CD4-positive, alpha-beta memory T cell (primary cell): ENCODE data around the gene HGS. TPM values are rescaled to one million over a fixed set of nuclear protein-coding genes. Genes with fewer than 3 reads are reported as not detected.

Experiments used
- CTCF ChIA-PET: fragments of 350-600 bp; sonication (Branson Sonifier 250); formaldehyde crosslinking; loops from one replicate; lab custom pipeline; 2021; ENCODE audit warnings: inconsistent platforms; ENCODE audit not compliant: partially characterized antibody; lab: Charles Lee
- POLR2A ChIA-PET: fragments of 350-600 bp; sonication (Branson Sonifier 250); formaldehyde crosslinking; loops from one replicate; lab custom pipeline; 2021; ENCODE audit not compliant: partially characterized antibody; lab: Charles Lee
- DNase-seq, 5 donors: peaks; one replicate each; pipeline versions ENCODE4 v3.0.0 to v3.0.0-alpha.2; 2020 to 2022; ENCODE audit warnings: mixed read lengths in 1 of 5
- H3K27ac ChIP-seq: one replicate; pipeline ENCODE4 v1.7.0; 2013; ENCODE audit warnings: low read depth, low read length
- H3K27me3 ChIP-seq: 2 replicates; pipeline ENCODE4 v1.7.0; 2013; ENCODE audit warnings: mild to moderate bottlenecking, low read length, moderate library complexity; ENCODE audit not compliant: insufficient read depth
- H3K36me3 ChIP-seq: 2 replicates; pipeline ENCODE4 v1.7.0; 2013; ENCODE audit warnings: mild to moderate bottlenecking, low read length, moderate library complexity; ENCODE audit not compliant: insufficient read depth
- H3K4me1 ChIP-seq: 2 replicates; pipeline ENCODE4 v1.7.0; 2013; ENCODE audit warnings: mild to moderate bottlenecking, low read length, moderate library complexity; ENCODE audit not compliant: insufficient read depth
- H3K4me3 ChIP-seq, 2 donors: one replicate each; pipeline ENCODE4 v1.7.0; 2013; ENCODE audit warnings: low read length in 2 of 2, mild to moderate bottlenecking in 1 of 2
- H3K9me3 ChIP-seq, 2 donors: one replicate each; pipeline ENCODE4 v1.7.0; 2013; ENCODE audit warnings: low read length in 2 of 2, control low read depth in 1 of 2; ENCODE audit not compliant: control insufficient read depth in 1 of 2
- H3K27ac Mint-ChIP-seq, 7 donors: one replicate each; pipeline ENCODE4 v1.8.0; 2020 to 2021; ENCODE audit warnings: mixed read lengths in 7 of 7, mild to moderate bottlenecking in 6 of 7, inconsistent platforms in 3 of 7, moderate library complexity in 3 of 7
- H3K27me3 Mint-ChIP-seq, 2 donors: one replicate each; pipeline ENCODE4 v1.8.0; 2020 to 2021; ENCODE audit warnings: mixed read lengths in 2 of 2
- H3K36me3 Mint-ChIP-seq, 2 donors: one replicate each; pipeline ENCODE4 v1.8.0; 2020 to 2021; ENCODE audit warnings: mixed read lengths in 2 of 2, inconsistent platforms in 1 of 2, mild to moderate bottlenecking in 1 of 2
- H3K4me1 Mint-ChIP-seq, 4 donors: one replicate each; pipeline ENCODE4 v1.8.0; 2020 to 2021; ENCODE audit warnings: mixed read lengths in 4 of 4, mild to moderate bottlenecking in 1 of 4
- H3K4me3 Mint-ChIP-seq, 8 donors: one replicate each; pipeline ENCODE4 v1.8.0; 2020 to 2021; ENCODE audit warnings: mixed read lengths in 8 of 8, mild to moderate bottlenecking in 7 of 8, moderate library complexity in 6 of 8, inconsistent platforms in 3 of 8
- H3K9me3 Mint-ChIP-seq, 8 donors: one replicate each; pipeline ENCODE4 v1.8.0; 2020 to 2021; ENCODE audit warnings: mixed read lengths in 8 of 8, mild to moderate bottlenecking in 5 of 8, inconsistent platforms in 3 of 8, moderate library complexity in 1 of 8
- intact Hi-C: fragments of 100-400 bp; cut with micrococcal nuclease; formaldehyde crosslinking; loops from one replicate; pipeline ENCODE4 v1.15.1; 2023
- polyA plus RNA-seq, 2 donors: library from polyadenylated mRNA; unstranded; fragments of 300-500 nt; fragmentation: Illumina TruSeq; gene quantifications; one replicate each; pipeline ENCODE4 v1.2.3, GENCODE V29; 2021
- total RNA-seq, 2 experiments: library from RNA; stranded (reverse); gene quantifications; one replicate each; pipeline ENCODE4 v1.2.3, GENCODE V29; 2021

HGS gene
- total and polyA plus RNA-seq, 4 experiments from 2014 or later: 18.9 to 206 (median 114) TPM

DNA sequence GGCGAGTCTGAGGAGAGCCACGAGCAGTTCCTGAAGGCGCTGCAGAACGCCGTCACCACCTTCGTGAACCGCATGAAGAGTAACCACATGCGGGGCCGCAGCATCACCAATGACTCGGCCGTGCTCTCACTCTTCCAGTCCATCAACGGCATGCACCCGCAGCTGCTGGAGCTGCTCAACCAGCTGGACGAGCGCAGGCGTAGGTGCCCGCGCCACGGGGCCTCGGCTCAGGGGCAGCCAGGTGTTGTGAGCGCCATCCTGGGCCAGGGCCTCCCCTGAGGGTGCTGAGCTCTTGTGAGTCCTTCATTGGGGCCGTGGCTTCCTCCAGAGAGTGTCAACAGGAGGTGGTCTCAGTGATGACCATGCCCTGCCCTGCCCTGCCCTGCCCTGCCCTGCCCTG lies 12.0 kb downstream of the HGS start:
- no peak for DNase-seq
- POLR2A ChIA-PET: interaction anchor here (0.8 to 1.7 kb wide), 5 partner anchors 8 to 19 kb away, joined by 3 to 12 read pairs (median 4); partner anchors contain the start of genes ARL16 and HGS
- Histone ChIP-seq H3K4me3 (no peak overlapping the region), H3K9me3 (no peaks in the 10 kb centered on the region), H3K4me1 (peaks cover 1% of the 10 kb centered on the region), H3K36me3 (peaks cover 56% of the 10 kb centered on the region), H3K27ac (no peak overlapping the region), H3K27me3 (no peaks in the 10 kb centered on the region)
- H3K4me1 Mint-ChIP-seq: peaks cover 0 to 4% (median 1%) of the 10 kb centered on the region in 4 donors
- H3K4me3 Mint-ChIP-seq: no peak overlapping the region
- no peak overlapping the region for H3K27ac Mint-ChIP-seq
- CTCF ChIA-PET: interaction anchor here (1.3 kb wide), 1 partner anchor 13 kb away, joined by 3 read pairs; no protein-coding TSS in a partner anchor
- H3K9me3 Mint-ChIP-seq: no peaks in the 10 kb centered on the region
- intact Hi-C loops: no loop called here
- no peaks in the 10 kb centered on the region for H3K27me3 Mint-ChIP-seq
- peaks cover 22 to 42% of the 10 kb centered on the region in 2 donors for H3K36me3 Mint-ChIP-seq

- Histone ChIP-seq H3K4me3 (no peak overlapping the region), H3K27me3 (no peaks in the 10 kb centered on the region), H3K36me3 (peaks cover 54% of the 10 kb centered on the region), H3K4me1 (peaks cover 7% of the 10 kb centered on the region), H3K27ac (no peak overlapping the region), H3K9me3 (no peaks in the 10 kb centered on the region)
- no peak overlapping the region for H3K27ac Mint-ChIP-seq
- no peak overlapping the region for H3K4me3 Mint-ChIP-seq
- H3K9me3 Mint-ChIP-seq: no peaks in the 10 kb centered on the region
- H3K27me3 Mint-ChIP-seq: no peaks in the 10 kb centered on the region
- CTCF ChIA-PET: interaction anchor here (1.3 kb wide), 1 partner anchor 14 kb away, joined by 3 read pairs; no protein-coding TSS in a partner anchor
- DNase-seq: no peak
- H3K36me3 Mint-ChIP-seq: peaks cover 22 to 41% of the 10 kb centered on the region in 2 donors
- peaks cover under 1 to 7% (median 5%) of the 10 kb centered on the region in 4 donors for H3K4me1 Mint-ChIP-seq
- intact Hi-C loops: no loop called here
- POLR2A ChIA-PET: interaction anchor here (1.1 to 1.7 kb wide), 3 partner anchors 9 to 13 kb away, joined by 4 to 12 read pairs (median 4); partner anchors contain the start of genes ARL16 and HGS
Observed at GRCh38 chr17:81696218-81696941, 12.6 kb downstream of the HGS start.

GRCh38 chr17:81697261-81698044 lies 13.6 kb downstream of the HGS start:
- peaks cover 14 to 38% of the 10 kb centered on the region in 2 donors for H3K36me3 Mint-ChIP-seq
- Histone ChIP-seq H3K4me1 (peaks cover 18% of the 10 kb centered on the region), H3K4me3 (no peak overlapping the region), H3K36me3 (peaks cover 51% of the 10 kb centered on the region), H3K27ac (no peak overlapping the region), H3K27me3 (no peaks in the 10 kb centered on the region), H3K9me3 (no peaks in the 10 kb centered on the region)
- peak overlapping the region in 1 of 7 donors; percentile 51 for H3K27ac Mint-ChIP-seq
- H3K4me3 Mint-ChIP-seq: no peak overlapping the region
- intact Hi-C loops: no loop called here
- H3K9me3 Mint-ChIP-seq: no peaks in the 10 kb centered on the region
- no peak for DNase-seq
- H3K27me3 Mint-ChIP-seq: no peaks in the 10 kb centered on the region
- ChIA-PET POLR2A (interaction anchor here (1.4 to 2.0 kb wide), 2 partner anchors 13 to 14 kb away, joined by 3 to 5 read pairs; partner anchors contain the start of genes ARL16 and HGS), CTCF (no interaction called here)
- peaks cover 7 to 18% (median 10%) of the 10 kb centered on the region in 4 donors for H3K4me1 Mint-ChIP-seq

GRCh38 chr17:81700353-81701287 lies 16.8 kb downstream of the HGS start:
- no peaks in the 10 kb centered on the region for H3K27me3 Mint-ChIP-seq
- peaks cover 0 to 1% (median 0%) of the 10 kb centered on the region in 8 donors for H3K9me3 Mint-ChIP-seq
- POLR2A ChIA-PET: interaction anchor here (4.7 kb wide), 1 partner anchor 17 kb away, joined by 67 read pairs; the partner anchor contains the start of genes ARL16 and HGS
- peak overlapping the region in 5 of 7 donors; percentile 24 to 93 (median 69) for H3K27ac Mint-ChIP-seq
- no peak overlapping the region for H3K27ac ChIP-seq
- CTCF ChIA-PET: interaction anchor here (1.9 kb wide), 1 partner anchor 17 kb away, joined by 4 read pairs; the partner anchor contains the start of genes ARL16 and HGS
- H3K4me1 ChIP-seq: peaks cover 32% of the 10 kb centered on the region
- DNase-seq: no peak
- no peak overlapping the region for H3K4me3 ChIP-seq
- peaks cover 14 to 50% of the 10 kb centered on the region in 2 donors for H3K36me3 Mint-ChIP-seq
- H3K27me3 ChIP-seq: no peaks in the 10 kb centered on the region
- no peaks in the 10 kb centered on the region for H3K9me3 ChIP-seq
- intact Hi-C loops: loop anchor here (5.0 kb wide), 1 partner anchor 33 kb away; the partner anchor contains the start of genes CCDC137 and OXLD1
- peaks cover 33% of the 10 kb centered on the region for H3K36me3 ChIP-seq
- H3K4me3 Mint-ChIP-seq: peak overlapping the region in 2 of 8 donors; percentile 21 to 25
- peaks cover 7 to 36% (median 24%) of the 10 kb centered on the region in 4 donors for H3K4me1 Mint-ChIP-seq

DNA sequence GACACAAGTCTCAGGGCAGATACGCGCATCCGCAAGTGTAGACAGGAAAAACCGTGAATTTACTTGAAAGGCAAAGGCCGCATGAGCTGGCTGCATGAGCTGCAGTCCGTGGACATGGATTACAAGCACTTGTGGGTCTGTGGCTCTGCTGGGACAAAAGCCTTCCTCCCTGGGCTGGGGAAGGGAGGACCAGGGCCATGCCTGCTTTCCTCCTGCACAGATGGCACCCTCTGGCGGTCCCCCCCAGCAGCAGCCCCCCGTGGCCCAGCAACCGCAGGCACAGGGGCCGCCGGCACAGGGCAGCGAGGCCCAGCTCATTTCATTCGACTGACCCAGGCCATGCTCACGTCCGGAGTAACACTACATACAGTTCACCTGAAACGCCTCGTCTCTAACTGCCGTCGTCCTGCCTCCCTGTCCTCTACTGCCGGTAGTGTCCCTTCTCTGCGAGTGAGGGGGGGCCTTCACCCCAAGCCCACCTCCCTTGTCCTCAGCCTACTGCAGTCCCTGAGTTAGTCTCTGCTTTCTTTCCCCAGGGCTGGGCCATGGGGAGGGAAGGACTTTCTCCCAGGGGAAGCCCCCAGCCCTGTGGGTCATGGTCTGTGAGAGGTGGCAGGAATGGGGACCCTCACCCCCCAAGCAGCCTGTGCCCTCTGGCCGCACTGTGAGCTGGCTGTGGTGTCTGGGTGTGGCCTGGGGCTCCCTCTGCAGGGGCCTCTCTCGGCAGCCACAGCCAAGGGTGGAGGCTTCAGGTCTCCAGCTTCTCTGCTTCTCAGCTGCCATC lies 17.7 kb downstream of the HGS start:
- POLR2A ChIA-PET: interaction anchor here (1.0 to 4.7 kb wide), 7 partner anchors 8 to 39 kb away, joined by 3 to 67 read pairs (median 4); partner anchors contain the start of genes ARL16, CCDC137, HGS and OXLD1
- peak in 1 of 5 donors; percentile 36 for DNase-seq

More for the DNA sequence above, 17.7 kb downstream of the HGS start:
- H3K9me3 ChIP-seq: no peaks in the 10 kb centered on the region
- peaks cover 33% of the 10 kb centered on the region for H3K36me3 ChIP-seq
- H3K36me3 Mint-ChIP-seq: peaks cover 18 to 55% of the 10 kb centered on the region in 2 donors
- peaks cover 9 to 40% (median 26%) of the 10 kb centered on the region in 4 donors for H3K4me1 Mint-ChIP-seq
- CTCF ChIA-PET: interaction anchor here (2.3 kb wide), 1 partner anchor 26 kb away, joined by 9 read pairs; no protein-coding TSS in a partner anchor
- intact Hi-C loops: loop anchor here (2.0 to 5.0 kb wide), 2 partner anchors 34 to 159 kb away; partner anchors contain the start of genes CCDC137, OXLD1 and P4HB
- peak overlapping the region in 1 of 2 donors; percentile 61 for H3K4me3 ChIP-seq
- H3K27me3 Mint-ChIP-seq: no peaks in the 10 kb centered on the region
- peaks cover 32% of the 10 kb centered on the region for H3K4me1 ChIP-seq
- H3K27me3 ChIP-seq: no peaks in the 10 kb centered on the region
- H3K4me3 Mint-ChIP-seq: peak overlapping the region in 7 of 8 donors; percentile 44 to 94 (median 89)
- peak overlapping the region in 6 of 7 donors; percentile 56 to 97 (median 89) for H3K27ac Mint-ChIP-seq
- peak overlapping the region; percentile 87 for H3K27ac ChIP-seq
- peaks cover 0 to 1% (median 0%) of the 10 kb centered on the region in 8 donors for H3K9me3 Mint-ChIP-seq
